H1 (cell line): ENCODE data around the gene PNMA8C. TPM values are rescaled to one million over a fixed set of nuclear protein-coding genes. Genes with fewer than 3 reads are reported as not detected.

Source experiments
- CTCF ChIA-PET: fragments of 300-600 bp; sonication (Branson Sonifier 250); formaldehyde crosslinking; loops from one replicate; lab custom pipeline; 2021; ENCODE audit not compliant: partially characterized antibody; lab: Charles Lee
- POLR2A ChIA-PET: fragments of 300-600 bp; sonication (Branson Sonifier 250); formaldehyde crosslinking; loops from one replicate; lab custom pipeline; 2021; ENCODE audit warnings: inconsistent platforms; ENCODE audit not compliant: partially characterized antibody; lab: Charles Lee
- DNase-seq, 2 experiments: peaks; one replicate each; pipeline versions ENCODE4 v3.0.0 to v3.0.0-alpha.2; 2010 to 2022; ENCODE audit warnings: low spot score in 2 of 2, low read depth in 1 of 2, mixed read lengths in 1 of 2
- FAIRE-seq: peaks from 2 replicates; lab custom pipeline; 2011; peaks lifted over from hg19 to GRCh38; lab: Jason Lieb, UNC
- H2AFZ ChIP-seq: 2 replicates; pipeline ENCODE4 v1.8.1; 2012; ENCODE audit warnings: low read length, inconsistent platforms
- H2AK5ac ChIP-seq: 2 replicates; pipeline ENCODE4 v1.6.1; 2013; ENCODE audit warnings: low read depth, low read length
- H2BK120ac ChIP-seq: replicated peaks from 2 replicates; pipeline ENCODE3; 2013; ENCODE audit warnings: low read depth, low read length, inconsistent platforms
- H2BK12ac ChIP-seq: 2 replicates; pipeline ENCODE4 v1.6.1; 2013; ENCODE audit warnings: low read depth, low read length
- H2BK15ac ChIP-seq: 2 replicates; pipeline ENCODE4 v1.6.1; 2013; ENCODE audit warnings: low read length
- H2BK20ac ChIP-seq: 2 replicates; pipeline ENCODE4 v1.6.1; 2013; ENCODE audit warnings: low read length
- H2BK5ac ChIP-seq: 2 replicates; pipeline ENCODE4 v1.6.1; 2013; ENCODE audit warnings: low read depth, low read length
- H3K14ac ChIP-seq: 2 replicates; pipeline ENCODE4 v1.6.1; 2013; ENCODE audit warnings: inconsistent platforms; ENCODE audit not compliant: insufficient read length
- H3K18ac ChIP-seq: 2 replicates; pipeline ENCODE4 v1.6.1; 2013; ENCODE audit warnings: low read length; ENCODE audit errors: extremely low read depth
- H3K23ac ChIP-seq: 2 replicates; pipeline ENCODE4 v1.6.1; 2013; ENCODE audit warnings: inconsistent platforms; ENCODE audit not compliant: insufficient read length
- H3K23me2 ChIP-seq: 2 replicates; pipeline ENCODE4 v1.6.1; 2013; ENCODE audit warnings: low read depth, low read length
- H3K27ac ChIP-seq: 2 replicates; pipeline ENCODE4 v1.6.1; 2011; ENCODE audit warnings: low read depth, low read length, inconsistent platforms
- H3K27me3 ChIP-seq, 4 experiments: replicated peaks in 1 of 4; 1 replicate in 1 of 4; 2 replicates in 3 of 4; pipeline versions ENCODE4 v1.6.1 to v1.8.1; 2011 to 2013; ENCODE audit warnings: low read length in 3 of 4, mild to moderate bottlenecking in 3 of 4, inconsistent platforms in 2 of 4, mixed read lengths in 2 of 4, moderate library complexity in 1 of 4; ENCODE audit not compliant: control insufficient read depth in 3 of 4, insufficient read depth in 3 of 4; ENCODE audit errors: extremely low read depth in 1 of 4
- H3K36me3 ChIP-seq, 4 experiments: 2 replicates each; pipeline versions ENCODE4 v1.6.1 to v1.8.1; 2011 to 2013; ENCODE audit warnings: mild to moderate bottlenecking in 4 of 4, low read length in 3 of 4, moderate library complexity in 2 of 4, control low read depth in 1 of 4, inconsistent platforms in 1 of 4; ENCODE audit not compliant: insufficient read depth in 4 of 4, control insufficient read depth in 2 of 4
- H3K4ac ChIP-seq: replicated peaks from 2 replicates; pipeline ENCODE3; 2013; ENCODE audit warnings: low read length, low read depth, mixed read lengths, inconsistent platforms; ENCODE audit not compliant: insufficient read length
- H3K4me1 ChIP-seq, 4 experiments: replicated peaks in 1 of 4; 1 replicate in 1 of 4; 2 replicates in 3 of 4; pipeline versions ENCODE4 v1.6.1 to v1.8.1; 2011 to 2013; ENCODE audit warnings: low read length in 3 of 4, inconsistent platforms in 2 of 4, mixed read lengths in 1 of 4; ENCODE audit not compliant: insufficient read depth in 4 of 4, control insufficient read depth in 3 of 4
- H3K4me2 ChIP-seq, 2 experiments: 2 replicates each; pipeline versions ENCODE4 v1.6.1 to v1.8.1; 2011 to 2013; ENCODE audit warnings: low read depth in 2 of 2, low read length in 2 of 2, control low read depth in 1 of 2, inconsistent platforms in 1 of 2, mild to moderate bottlenecking in 1 of 2; ENCODE audit not compliant: insufficient read depth in 1 of 2
- H3K4me3 ChIP-seq, 4 experiments: fragments of 200-600, 300-600 bp in 1 of 4; sonication (generic), shearing (Covaris generic), sonication (Bioruptor Twin) in 1 of 4; 2 replicates each; pipeline versions ENCODE4 v1.5.1 to v1.8.1; 2011 to 2016; ENCODE audit warnings: low read length in 4 of 4, low read depth in 3 of 4, control low read depth in 2 of 4, inconsistent platforms in 2 of 4, mild to moderate bottlenecking in 2 of 4, mixed read lengths in 1 of 4, moderate library complexity in 1 of 4; ENCODE audit not compliant: insufficient read depth in 2 of 4; ENCODE audit errors: extremely low read depth in 1 of 4
- H3K56ac ChIP-seq: replicated peaks from 2 replicates; pipeline ENCODE3; 2013; ENCODE audit warnings: low read depth, mild to moderate bottlenecking, mixed read lengths, low read length, inconsistent platforms; ENCODE audit not compliant: insufficient read length
- H3K79me1 ChIP-seq: 2 replicates; pipeline ENCODE4 v1.6.1; 2013; ENCODE audit warnings: low read depth, low read length, control low read depth
- H3K79me2 ChIP-seq, 2 experiments: 2 replicates each; pipeline versions ENCODE4 v1.6.1 to v1.8.1; 2012 to 2013; ENCODE audit warnings: low read length in 2 of 2, mild to moderate bottlenecking in 2 of 2, inconsistent platforms in 1 of 2; ENCODE audit not compliant: insufficient read depth in 2 of 2, control insufficient read depth in 1 of 2
- H3K9ac ChIP-seq, 4 experiments: replicated peaks in 1 of 4; 1 replicate in 1 of 4; 2 replicates in 3 of 4; pipeline versions ENCODE4 v1.6.1 to v1.8.1; 2011 to 2013; ENCODE audit warnings: low read depth in 3 of 4, low read length in 3 of 4, control low read depth in 2 of 4, mild to moderate bottlenecking in 2 of 4, moderate library complexity in 2 of 4, inconsistent platforms in 1 of 4; ENCODE audit errors: extremely low read depth in 1 of 4
- H3K9me3 ChIP-seq, 2 experiments: 2 replicates each; pipeline versions ENCODE4 v1.6.1 to v1.8.1; 2012 to 2013; ENCODE audit warnings: mild to moderate bottlenecking in 2 of 2, moderate library complexity in 2 of 2, control low read depth in 1 of 2, inconsistent platforms in 1 of 2, low read depth in 1 of 2, low read length in 1 of 2, mixed read lengths in 1 of 2; ENCODE audit not compliant: insufficient read depth in 2 of 2
- H4K20me1 ChIP-seq, 2 experiments: replicated peaks in 1 of 2; 2 replicates each; pipeline versions ENCODE3 to v1.8.1; 2011 to 2013; ENCODE audit warnings: inconsistent platforms in 2 of 2, low read length in 2 of 2, mild to moderate bottlenecking in 1 of 2; ENCODE audit not compliant: insufficient read depth in 2 of 2, control insufficient read depth in 1 of 2
- H4K5ac ChIP-seq: 2 replicates; pipeline ENCODE4 v1.6.1; 2013; ENCODE audit warnings: low read length, low read depth, mixed read lengths, inconsistent platforms; ENCODE audit not compliant: insufficient read length
- H4K8ac ChIP-seq: 2 replicates; pipeline ENCODE4 v1.8.0; 2013; ENCODE audit warnings: mild to moderate bottlenecking, moderate library complexity, low read length, inconsistent platforms; ENCODE audit not compliant: insufficient read depth; ENCODE audit errors: extremely low read depth
- H4K91ac ChIP-seq: replicated peaks from 2 replicates; pipeline ENCODE3; 2013; ENCODE audit warnings: low read length, mixed read lengths, inconsistent platforms; ENCODE audit not compliant: insufficient read length
- BRCA1 ChIP-seq: IDR thresholded peaks from 2 replicates; pipeline ENCODE4 v1.6.1; 2012; ENCODE audit warnings: low read depth, low read length, improper control_type of control experiment
- CBX5 ChIP-seq: fragments of 300-800, 300-1000 bp; sonication (generic); IDR thresholded peaks from 2 replicates; pipeline ENCODE4 v1.7.1; 2016; ENCODE audit warnings: antibody characterized with exemption, low read length, low read depth
- HDAC6 ChIP-seq: IDR thresholded peaks from one replicate; pipeline ENCODE4 v1.7.1; 2012; ENCODE audit warnings: low read depth, mild to moderate bottlenecking, inconsistent platforms, low read length, moderate library complexity
- SRF ChIP-seq: IDR thresholded peaks from 2 replicates; pipeline ENCODE4 v1.6.1; 2011; ENCODE audit warnings: mild to moderate bottlenecking, low read depth, low read length, moderate library complexity
- WGBS, 2 experiments: shearing (Covaris generic) in 1 of 2; methylation state at CpG; one replicate each; pipeline versions ENCODE4 v1.1.6 to v1.1.7; 2013 to 2015; ENCODE audit warnings: low lambda C conversion rate in 2 of 2, mixed read lengths in 2 of 2, inconsistent platforms in 1 of 2, low coverage in 1 of 2, missing lambda C conversion rate in 1 of 2; ENCODE audit not compliant: insufficient replicate concordance in 2 of 2, insufficient coverage in 1 of 2, insufficient read length in 1 of 2; ENCODE audit errors: extremely low coverage in 1 of 2, missing lambda C conversion rate in 1 of 2; 5-methylcytosine and 5-hydroxymethylcytosine counted together
- polyA plus RNA-seq, 7 experiments: library from polyadenylated mRNA; depleted of rRNA in 3 of 7; stranded (reverse) in 5 of 7; unstranded in 2 of 7; fragments of >200 nt in 5 of 7; fragments of 200-250 nt in 2 of 7; gene quantifications; 1 replicate in 5 of 7; 2 replicates in 1 of 7; 4 replicates in 1 of 7; pipeline versions ENCODE4 v1.2.1 to v1.2.3, GENCODE V29; 2011 to 2013; ENCODE audit warnings: missing spikeins in 2 of 7, mixed read lengths in 2 of 7
- total RNA-seq: library from RNA; stranded (reverse); fragmentation: NEBNext Ultra II Directional; extraction: Animal tissue kit (Norgen Biotek cat#: 25700); gene quantifications from 2 replicates; pipeline ENCODE4 v1.2.1, GENCODE V29; 2021
- TF ChIP-seq, protein P1 (sequence below): IDR thresholded peaks from 2 replicates; pipeline ENCODE4 v1.6.1; 2011; ENCODE audit warnings: low read length, improper control_type of control experiment

Gene PNMA8C
- total and polyA plus RNA-seq, 2 of the 8 experiments (the other 6 are each of a cell fraction or from before 2014, with no cell fraction given), result 0.53 to 1.8 TPM

DNA sequence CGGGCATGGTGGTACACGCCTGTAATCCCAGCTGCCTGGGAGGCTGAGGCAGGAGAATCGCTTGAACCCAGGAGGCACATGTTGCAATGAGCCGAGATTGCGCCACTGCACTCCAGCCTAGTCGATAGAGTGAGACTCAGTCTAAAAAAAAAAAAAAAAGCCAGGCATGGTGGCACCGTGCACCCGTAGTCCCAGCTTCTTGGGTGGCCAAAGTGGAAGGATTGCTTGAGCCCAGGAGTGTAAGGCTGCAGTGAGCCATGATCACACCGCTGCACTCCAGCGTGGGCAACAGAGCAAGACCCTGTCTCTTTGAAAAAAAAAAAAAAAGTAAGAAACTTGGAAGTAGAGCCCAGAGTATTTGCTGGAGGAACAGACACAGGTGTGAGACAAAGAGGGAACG lies 43.1 kb downstream of the PNMA8C start:
- no peak overlapping the region for H2AFZ ChIP-seq
- H3K4ac ChIP-seq, result no peak overlapping the region
- no peak overlapping the region for H3K9ac ChIP-seq
- H2BK120ac ChIP-seq, result no peak overlapping the region
- peaks cover 2 to 11% of the 10 kb centered on the region in 2 experiments for H4K20me1 ChIP-seq
- ChIA-PET CTCF (interaction anchor here (0.5 to 3.6 kb wide), 7 partner anchors 9 to 122 kb away, joined by 3 to 19 read pairs (median 7); partner anchors contain the start of gene PPP5C), POLR2A (interaction anchor here (1.5 kb wide), 1 partner anchor 9 kb away, joined by 3 read pairs; no protein-coding TSS in a partner anchor)
- no peak overlapping the region for H3K23ac ChIP-seq
- DNase-seq, result no peak
- H3K4me3 ChIP-seq, result no peak overlapping the region
- peaks cover 0 to 2% (median 0%) of the 10 kb centered on the region in 4 experiments; a peak in 2 of 7 replicates for H3K4me1 ChIP-seq
- H3K79me2 ChIP-seq, result 0 out of 4 replicates have a peak, but pooled peaks cover 0 to 5% of the 10 kb centered on the region in 2 experiments
- H3K18ac ChIP-seq, result no peak overlapping the region
- no peak overlapping the region for H2BK20ac ChIP-seq
- peaks cover 3% of the 10 kb centered on the region; the same call in 1 of the 2 replicates for H3K79me1 ChIP-seq
- H4K91ac ChIP-seq, result no peak overlapping the region
- no peak overlapping the region for H3K56ac ChIP-seq
- H4K8ac ChIP-seq, result no peak overlapping the region
- H3K36me3 ChIP-seq, result peaks cover 14 to 64% (median 52%) of the 10 kb centered on the region in 4 experiments; a peak in 6 of 8 replicates
- no peak overlapping the region for H2BK12ac ChIP-seq
- H3K23me2 ChIP-seq, result no peaks in the 10 kb centered on the region
- no peaks in the 10 kb centered on the region for H3K27me3 ChIP-seq
- no peak overlapping the region for H3K27ac ChIP-seq
- no peak for FAIRE-seq
- H3K4me2 ChIP-seq, result no peak overlapping the region
- no peak overlapping the region for H2BK5ac ChIP-seq
- no peak overlapping the region for H2AK5ac ChIP-seq
- H4K5ac ChIP-seq, result no peak overlapping the region
- no peaks in the 10 kb centered on the region; a peak in 1 of 4 replicates for H3K9me3 ChIP-seq
- no peak overlapping the region for H3K14ac ChIP-seq
- no peak overlapping the region for H2BK15ac ChIP-seq
- 79% methylated on average over 7 of the region's 11 CpGs; no CpG with 5 or more reads in 1 of the 2 experiments for WGBS, 2 experiments
- TF ChIP-seq, protein P1, sequence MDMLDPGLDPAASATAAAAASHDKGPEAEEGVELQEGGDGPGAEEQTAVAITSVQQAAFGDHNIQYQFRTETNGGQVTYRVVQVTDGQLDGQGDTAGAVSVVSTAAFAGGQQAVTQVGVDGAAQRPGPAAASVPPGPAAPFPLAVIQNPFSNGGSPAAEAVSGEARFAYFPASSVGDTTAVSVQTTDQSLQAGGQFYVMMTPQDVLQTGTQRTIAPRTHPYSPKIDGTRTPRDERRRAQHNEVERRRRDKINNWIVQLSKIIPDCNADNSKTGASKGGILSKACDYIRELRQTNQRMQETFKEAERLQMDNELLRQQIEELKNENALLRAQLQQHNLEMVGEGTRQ, result no peak
- no peak for TF ChIP-seq BRCA1
- TF ChIP-seq CBX5, result no peak
- TF ChIP-seq SRF, result no peak
- TF ChIP-seq HDAC6, result no peak
